ENCODE results near the gene VPS13C.

The VPS13C gene

DNA sequence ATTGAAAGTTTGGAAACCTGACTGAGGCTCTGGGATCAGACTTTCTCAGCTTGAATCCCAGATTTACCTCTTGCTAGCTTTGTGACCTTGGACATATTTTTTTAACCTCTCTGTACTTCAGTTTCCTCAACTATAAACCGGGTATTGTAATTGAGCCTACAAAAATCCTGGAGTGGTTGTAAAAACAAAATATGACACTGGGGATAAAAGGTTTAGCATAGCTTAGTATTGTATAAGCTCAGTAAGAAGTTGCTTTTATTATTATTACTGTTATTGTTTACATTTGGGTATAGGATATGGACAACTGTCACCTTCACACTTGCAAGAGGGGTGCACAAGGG lies 28.1 kb upstream of the VPS13C start:
- Mint-ChIP-seq H3K4me1 (ENCODE audit: low read depth) (no peaks in the 10 kb centered on the region), H3K4me3 (no peak overlapping the region), H3K9me3 (peaks cover 4% of the 10 kb centered on the region), H3K36me3 (ENCODE audit: low read depth) (no peaks in the 10 kb centered on the region), H3K27ac (no peak overlapping the region), H3K27me3 (ENCODE audit: low read depth) (peaks cover 9% of the 10 kb centered on the region)
- no peak for DNase-seq (ENCODE audit: low spot score)

GRCh38 chr15:62087671-62088352 lies 27.6 kb upstream of the VPS13C start:
- no peak for DNase-seq (ENCODE audit: low spot score)
- H3K9me3 Mint-ChIP-seq: peaks cover 4% of the 10 kb centered on the region
- H3K36me3 Mint-ChIP-seq (ENCODE audit: low read depth): no peaks in the 10 kb centered on the region
- H3K4me3 Mint-ChIP-seq: no peak overlapping the region
- H3K4me1 Mint-ChIP-seq (ENCODE audit: low read depth): no peaks in the 10 kb centered on the region
- peaks cover 8% of the 10 kb centered on the region for H3K27me3 Mint-ChIP-seq (ENCODE audit: low read depth)
- H3K27ac Mint-ChIP-seq: no peak overlapping the region

- H3K27me3 Mint-ChIP-seq (ENCODE audit: low read depth): peaks cover 8% of the 10 kb centered on the region
Measured at GRCh38 chr15:62085740-62086139, 25.5 kb upstream of the VPS13C start.

GRCh38 chr15:62083194-62084154 lies 23.2 kb upstream of the VPS13C start:
- no peak for DNase-seq (ENCODE audit: low spot score)
- H3K36me3 Mint-ChIP-seq (ENCODE audit: low read depth): no peaks in the 10 kb centered on the region
- no peak overlapping the region for H3K27ac Mint-ChIP-seq
- no peaks in the 10 kb centered on the region for H3K4me1 Mint-ChIP-seq (ENCODE audit: low read depth)
- H3K9me3 Mint-ChIP-seq: peaks cover 4% of the 10 kb centered on the region
- no peak overlapping the region for H3K4me3 Mint-ChIP-seq
- no peaks in the 10 kb centered on the region for H3K27me3 Mint-ChIP-seq (ENCODE audit: low read depth)

More at GRCh38 chr15:62085740-62086139, 25.5 kb upstream of the VPS13C start:
- no peak for DNase-seq (ENCODE audit: low spot score)
- H3K36me3 Mint-ChIP-seq (ENCODE audit: low read depth): no peaks in the 10 kb centered on the region
- H3K4me1 Mint-ChIP-seq (ENCODE audit: low read depth): no peaks in the 10 kb centered on the region
- H3K27ac Mint-ChIP-seq: no peak overlapping the region
- no peak overlapping the region for H3K4me3 Mint-ChIP-seq
- peaks cover 4% of the 10 kb centered on the region for H3K9me3 Mint-ChIP-seq

- no peak for DNase-seq (ENCODE audit: low spot score)
- H3K9me3 Mint-ChIP-seq: peaks cover 4% of the 10 kb centered on the region
- H3K4me1 Mint-ChIP-seq (ENCODE audit: low read depth): no peaks in the 10 kb centered on the region
- no peak overlapping the region for H3K27ac Mint-ChIP-seq
- no peaks in the 10 kb centered on the region for H3K36me3 Mint-ChIP-seq (ENCODE audit: low read depth)
- H3K27me3 Mint-ChIP-seq (ENCODE audit: low read depth): no peaks in the 10 kb centered on the region
- H3K4me3 Mint-ChIP-seq: no peak overlapping the region
Measured at GRCh38 chr15:62079594-62079993, 19.3 kb upstream of the VPS13C start.

- Mint-ChIP-seq H3K4me3 (no peak overlapping the region), H3K27ac (no peak overlapping the region), H3K4me1 (ENCODE audit: low read depth) (no peaks in the 10 kb centered on the region), H3K36me3 (ENCODE audit: low read depth) (no peaks in the 10 kb centered on the region), H3K27me3 (ENCODE audit: low read depth) (peaks cover 19% of the 10 kb centered on the region), H3K9me3 (no peaks in the 10 kb centered on the region)
- DNase-seq (ENCODE audit: low spot score): no peak
Measured at GRCh38 chr15:62075595-62076277, 15.5 kb upstream of the VPS13C start.

GRCh38 chr15:62071711-62072308 lies 11.6 kb upstream of the VPS13C start:
- H3K9me3 Mint-ChIP-seq: no peaks in the 10 kb centered on the region
- DNase-seq (ENCODE audit: low spot score): no peak
- peaks cover 10% of the 10 kb centered on the region for H3K4me1 Mint-ChIP-seq (ENCODE audit: low read depth)
- H3K27ac Mint-ChIP-seq: no peak overlapping the region
- H3K27me3 Mint-ChIP-seq (ENCODE audit: low read depth): peaks cover 40% of the 10 kb centered on the region
- no peaks in the 10 kb centered on the region for H3K36me3 Mint-ChIP-seq (ENCODE audit: low read depth)
- H3K4me3 Mint-ChIP-seq: no peak overlapping the region

DNA sequence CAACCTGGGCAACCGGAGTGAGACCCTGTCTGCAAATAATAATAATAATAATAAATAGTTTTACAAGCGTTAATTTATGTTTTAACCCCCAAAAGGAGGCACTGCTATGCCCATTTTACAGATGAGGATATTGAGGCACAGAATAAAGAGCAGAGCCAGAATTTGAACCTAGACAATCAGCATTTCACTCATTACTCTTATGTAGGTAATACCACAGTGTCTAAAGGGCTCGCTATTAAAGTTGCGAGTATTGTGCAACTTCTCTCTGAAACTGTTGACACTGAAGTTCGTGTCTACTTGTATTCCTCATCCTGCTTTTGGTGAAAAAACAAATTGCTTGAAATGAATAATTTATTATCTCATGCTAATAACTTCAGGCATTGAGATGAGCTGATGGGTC lies 9.3 kb upstream of the VPS13C start:
- H3K36me3 Mint-ChIP-seq (ENCODE audit: low read depth): no peaks in the 10 kb centered on the region
- peaks cover 60% of the 10 kb centered on the region for H3K27me3 Mint-ChIP-seq (ENCODE audit: low read depth)
- no peak overlapping the region for H3K4me3 Mint-ChIP-seq
- H3K27ac Mint-ChIP-seq: no peak overlapping the region
- H3K4me1 Mint-ChIP-seq (ENCODE audit: low read depth): peaks cover 19% of the 10 kb centered on the region
- no peak for DNase-seq (ENCODE audit: low spot score)
- H3K9me3 Mint-ChIP-seq: no peaks in the 10 kb centered on the region

GRCh38 chr15:62068810-62069167 lies 8.5 kb upstream of the VPS13C start:
- H3K27me3 Mint-ChIP-seq (ENCODE audit: low read depth): peaks cover 61% of the 10 kb centered on the region
- H3K27ac Mint-ChIP-seq: no peak overlapping the region

GRCh38 chr15:62068071-62068809 lies 8.0 kb upstream of the VPS13C start:
- Mint-ChIP-seq H3K36me3 (ENCODE audit: low read depth) (no peaks in the 10 kb centered on the region), H3K27ac (no peak overlapping the region), H3K4me3 (peak overlapping the region; percentile 70), H3K9me3 (no peaks in the 10 kb centered on the region), H3K4me1 (ENCODE audit: low read depth) (peaks cover 19% of the 10 kb centered on the region), H3K27me3 (ENCODE audit: low read depth) (peaks cover 60% of the 10 kb centered on the region)
- DNase-seq (ENCODE audit: low spot score): peak; percentile 27

More at GRCh38 chr15:62068810-62069167, 8.5 kb upstream of the VPS13C start:
- Mint-ChIP-seq H3K4me3 (peak overlapping the region; percentile 70), H3K4me1 (ENCODE audit: low read depth) (peaks cover 19% of the 10 kb centered on the region), H3K9me3 (no peaks in the 10 kb centered on the region), H3K36me3 (ENCODE audit: low read depth) (no peaks in the 10 kb centered on the region)
- no peak for DNase-seq (ENCODE audit: low spot score)

DNA sequence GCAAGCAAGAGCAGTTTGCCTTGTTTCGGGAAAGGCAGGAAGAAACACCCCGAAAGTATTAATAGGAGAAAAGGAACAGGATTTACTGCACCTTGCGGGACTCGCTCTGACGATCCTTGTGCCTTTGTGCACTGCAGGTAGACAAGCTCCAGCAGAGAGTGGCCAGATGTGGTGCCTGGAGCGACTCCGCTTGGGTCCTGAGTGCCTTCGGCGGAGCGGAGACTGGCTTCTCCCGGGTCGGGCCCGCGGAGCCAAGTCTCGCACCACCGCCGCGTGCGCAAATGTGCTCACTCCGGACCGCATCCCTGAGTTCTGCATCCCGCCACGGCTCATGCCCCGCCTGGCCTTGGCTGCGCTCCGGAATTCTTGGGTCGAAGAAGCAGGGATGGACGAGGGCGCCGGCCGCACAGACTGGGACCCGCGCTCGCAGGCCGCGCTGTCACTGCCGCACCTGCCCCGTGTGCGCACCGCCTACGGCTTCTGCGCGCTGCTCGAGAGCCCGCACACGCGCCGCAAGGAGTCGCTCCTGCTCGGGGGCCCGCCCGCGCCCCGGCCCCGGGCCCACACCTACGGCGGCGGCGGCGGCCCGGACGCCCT lies 7.3 kb upstream of the VPS13C start:
- Mint-ChIP-seq H3K4me1 (ENCODE audit: low read depth) (peaks cover 19% of the 10 kb centered on the region), H3K27ac (no peak overlapping the region), H3K27me3 (ENCODE audit: low read depth) (peaks cover 62% of the 10 kb centered on the region), H3K9me3 (no peaks in the 10 kb centered on the region), H3K4me3 (peak overlapping the region; percentile 81), H3K36me3 (ENCODE audit: low read depth) (no peaks in the 10 kb centered on the region)
- DNase-seq (ENCODE audit: low spot score): peak; percentile 18

GRCh38 chr15:62066663-62067447 lies 6.6 kb upstream of the VPS13C start, which contains the start of gene C2CD4A:
Gene C2CD4A (plus strand): TSS chr15:62066977. CDS start chr15:62067614, 637 bp downstream.
- DNase-seq (ENCODE audit: low spot score): peak; percentile 47
- peak within 1 kb of the TSS; percentile 81 for H3K4me3 Mint-ChIP-seq
- H3K27me3 Mint-ChIP-seq (ENCODE audit: low read depth): peaks cover 69% of the 10 kb centered on the region
- H3K27ac Mint-ChIP-seq: no peak within 1 kb of the TSS
- H3K36me3 Mint-ChIP-seq (ENCODE audit: low read depth): no peaks in the 10 kb centered on the region
- H3K9me3 Mint-ChIP-seq: no peaks in the 10 kb centered on the region
- peaks cover 21% of the 10 kb centered on the region for H3K4me1 Mint-ChIP-seq (ENCODE audit: low read depth)
